WERI-Rb-1 (cell line): ENCODE measurements around the gene BLVRA.
"Not testable (repeated sequence)": the region's sequence is repeated elsewhere in the genome, so short reads cannot be mapped to it uniquely, and the experiment has no call there.

Experiments used
- DNase-seq: peaks from one replicate; pipeline ENCODE4 v3.0.0-alpha.2; 2020
- H3K27ac ChIP-seq: fragments of 250-450 bp; sonication (Bioruptor Pico); 2 replicates; pipeline ENCODE4 v1.5.1; 2020; ENCODE audit warnings: mild to moderate bottlenecking, moderate library complexity
- H3K27me3 ChIP-seq: fragments of 250-450 bp; sonication (Bioruptor Pico); 2 replicates; pipeline ENCODE4 v1.5.1; 2021; ENCODE audit warnings: mild to moderate bottlenecking, low read depth, moderate library complexity; ENCODE audit not compliant: insufficient read depth, severe bottlenecking
- H3K36me3 ChIP-seq: fragments of 250-450 bp; sonication (Bioruptor Pico); 2 replicates; pipeline ENCODE4 v1.5.1; 2020; ENCODE audit warnings: mild to moderate bottlenecking, moderate library complexity
- H3K4me3 ChIP-seq: 2 replicates; pipeline ENCODE4 v1.5.1; 2011; ENCODE audit warnings: low read depth, mild to moderate bottlenecking, control low read depth, low read length
- H3K9me3 ChIP-seq: fragments of 250-450 bp; sonication (Bioruptor Pico); 2 replicates; pipeline ENCODE4 v1.5.1; 2021; ENCODE audit warnings: mild to moderate bottlenecking, moderate library complexity; ENCODE audit not compliant: severe bottlenecking
- CTCF ChIP-seq: IDR thresholded peaks from 2 replicates; pipeline ENCODE4 v1.5.1; 2011; ENCODE audit warnings: low read depth, mild to moderate bottlenecking, control low read depth, inconsistent platforms, low read length

The BLVRA gene

GRCh38 chr7:43779045-43779812 is 20.7 kb downstream of the BLVRA start:
- no peak for DNase-seq
- H3K27ac ChIP-seq = no peak overlapping the region

GRCh38 chr7:43781726-43782607 is 23.5 kb downstream of the BLVRA start:
- TF ChIP-seq CTCF = no peak
- no peak for DNase-seq
- no peak overlapping the region for H3K27ac ChIP-seq

More at GRCh38 chr7:43779045-43779812, 20.7 kb downstream of the BLVRA start:
- TF ChIP-seq CTCF = no peak
- Histone ChIP-seq H3K27me3 (no peaks in the 10 kb centered on the region), H3K9me3 (no peaks in the 10 kb centered on the region), H3K36me3 (peaks cover 9% of the 10 kb centered on the region), H3K4me3 (no peak overlapping the region)

DNA sequence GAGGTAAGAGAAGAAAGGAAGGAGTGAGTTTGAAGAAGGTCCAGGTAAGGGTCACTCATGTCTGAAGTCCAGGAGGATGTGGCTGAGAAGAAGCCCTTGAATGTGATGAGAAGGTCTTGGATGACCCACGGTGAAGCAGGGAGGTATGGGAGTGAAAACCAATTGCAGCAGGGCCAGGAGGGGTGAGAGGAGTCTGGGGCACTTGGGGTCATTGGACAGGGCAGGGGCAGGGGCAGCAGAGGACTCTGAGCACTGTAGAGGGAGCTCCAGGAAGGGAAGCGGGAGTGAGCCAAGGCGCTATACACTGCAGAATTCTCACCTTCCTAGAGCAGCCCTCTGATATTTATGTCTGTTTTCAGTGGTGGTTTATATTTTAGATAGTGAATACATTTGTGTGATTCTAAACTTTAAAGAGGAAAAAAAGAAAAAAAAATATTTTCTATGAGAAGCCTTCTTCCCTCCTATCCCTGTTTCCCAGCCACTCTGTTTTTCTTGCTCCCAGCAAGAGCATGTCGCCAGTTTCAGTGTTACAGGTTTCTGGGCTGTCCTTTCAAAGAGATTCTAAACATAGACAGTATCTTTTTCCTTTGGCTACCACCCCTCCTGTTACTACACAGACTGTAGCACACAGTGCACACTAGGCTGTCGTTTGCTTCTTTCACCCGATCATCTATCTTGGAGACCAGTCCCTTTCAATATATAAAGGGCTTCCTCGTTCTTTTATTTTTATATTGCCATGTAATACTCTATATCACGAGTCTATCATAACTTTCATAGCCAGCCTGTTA is 24.5 kb downstream of the BLVRA start:
- no peaks in the 10 kb centered on the region for H3K27me3 ChIP-seq
- H3K27ac ChIP-seq = no peak overlapping the region
- H3K9me3 ChIP-seq = no peaks in the 10 kb centered on the region
- DNase-seq = no peak
- peaks cover 9% of the 10 kb centered on the region for H3K36me3 ChIP-seq
- no peak overlapping the region for H3K4me3 ChIP-seq
- no peak for TF ChIP-seq CTCF

More at GRCh38 chr7:43781726-43782607, 23.5 kb downstream of the BLVRA start:
- H3K36me3 ChIP-seq = peaks cover 9% of the 10 kb centered on the region
- H3K27me3 ChIP-seq = no peaks in the 10 kb centered on the region
- no peak overlapping the region for H3K4me3 ChIP-seq
- no peaks in the 10 kb centered on the region for H3K9me3 ChIP-seq

GRCh38 chr7:43784030-43784584 is 25.6 kb downstream of the BLVRA start:
- no peak overlapping the region for H3K27ac ChIP-seq
- no peak for DNase-seq

DNA sequence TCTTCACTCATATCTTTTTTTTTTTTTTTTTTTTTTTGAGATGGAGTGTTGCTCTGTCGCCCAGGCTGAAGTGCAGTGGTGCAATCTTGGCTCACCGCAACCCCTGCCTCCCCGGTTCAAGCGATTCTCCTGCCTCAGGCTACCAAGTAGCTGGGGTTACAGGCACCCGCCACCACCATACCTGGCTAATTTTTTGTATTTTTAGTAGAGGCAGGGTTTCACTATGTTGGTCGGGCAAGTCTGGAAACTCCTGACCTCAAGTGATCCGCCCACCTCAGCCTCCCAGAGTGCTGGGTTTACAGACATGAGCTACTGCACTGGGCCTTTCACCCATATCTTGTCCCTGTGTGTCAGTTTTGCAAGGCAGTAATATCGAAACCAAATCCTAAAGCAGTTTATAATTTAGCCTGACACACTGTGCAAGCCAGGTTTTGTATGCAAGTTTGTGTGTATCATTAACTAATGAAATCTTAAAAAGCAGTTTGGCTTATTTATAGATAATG is 26.2 kb downstream of the BLVRA start:
- H3K27me3 ChIP-seq, DNase-seq, H3K27ac ChIP-seq, H3K9me3 ChIP-seq, H3K4me3 ChIP-seq: not testable (repeated sequence)
- peaks cover 15% of the 10 kb centered on the region for H3K36me3 ChIP-seq

More at GRCh38 chr7:43784030-43784584, 25.6 kb downstream of the BLVRA start:
- no peaks in the 10 kb centered on the region for H3K27me3 ChIP-seq
- no peak for TF ChIP-seq CTCF
- H3K36me3 ChIP-seq = peaks cover 15% of the 10 kb centered on the region
- H3K9me3 ChIP-seq = no peaks in the 10 kb centered on the region
- H3K4me3 ChIP-seq = no peak overlapping the region
